SHP77 (cell line): ENCODE results near the gene CST3.
"Not testable (repeated sequence)": the region's sequence is repeated elsewhere in the genome, so short reads cannot be mapped to it uniquely, and the experiment has no call there.

ENCODE experiments used
- DNase-seq, 2 experiments: peaks; one replicate each; lab custom pipeline; 2025; lab: John Stamatoyannopoulos, UW

CST3 gene

GRCh38 chr20:23637282-23638221, at the start of gene CST3:
Gene CST3 (minus strand): TSS chr20:23637955. CDS start chr20:23637862, 93 bp downstream.
- peak; percentile 70 to 85 for DNase-seq

GRCh38 chr20:23686046-23686750, 48.4 kb upstream of the CST3 start:
- DNase-seq = no peak

GRCh38 chr20:23685529-23685896, 47.8 kb upstream of the CST3 start:
- DNase-seq = not testable (repeated sequence)

GRCh38 chr20:23684261-23684660, 46.5 kb upstream of the CST3 start:
- no peak for DNase-seq

GRCh38 chr20:23683807-23684206, 46.1 kb upstream of the CST3 start:
- no peak for DNase-seq

GRCh38 chr20:23683281-23683680, 45.5 kb upstream of the CST3 start:
- DNase-seq = no peak

- no peak for DNase-seq
Measured at GRCh38 chr20:23680146-23680545, 42.4 kb upstream of the CST3 start.

- no peak for DNase-seq
Measured at GRCh38 chr20:23679133-23680092, 41.7 kb upstream of the CST3 start.

- DNase-seq = no peak
Measured at GRCh38 chr20:23673209-23673608, 35.5 kb upstream of the CST3 start.

GRCh38 chr20:23672158-23672557, 34.4 kb upstream of the CST3 start:
- DNase-seq = no peak

GRCh38 chr20:23671479-23671878, 33.7 kb upstream of the CST3 start:
- DNase-seq = no peak

GRCh38 chr20:23670361-23670760, 32.6 kb upstream of the CST3 start:
- no peak for DNase-seq

- DNase-seq = no peak
Measured at GRCh38 chr20:23669866-23670265, 32.1 kb upstream of the CST3 start.

GRCh38 chr20:23669327-23669726, 31.6 kb upstream of the CST3 start:
- no peak for DNase-seq

- peak; percentile 59 to 76 for DNase-seq
Measured at GRCh38 chr20:23668477-23668951, 30.8 kb upstream of the CST3 start.

GRCh38 chr20:23667666-23668065, 29.9 kb upstream of the CST3 start:
- DNase-seq = no peak

- no peak for DNase-seq
Measured at GRCh38 chr20:23666698-23667097, 28.9 kb upstream of the CST3 start.

GRCh38 chr20:23666189-23666588, 28.4 kb upstream of the CST3 start:
- no peak for DNase-seq

- no peak for DNase-seq
Measured at GRCh38 chr20:23664954-23665353, 27.2 kb upstream of the CST3 start.

GRCh38 chr20:23664046-23664445, 26.3 kb upstream of the CST3 start:
- not testable (repeated sequence) for DNase-seq

- DNase-seq = no peak
Measured at GRCh38 chr20:23663180-23663579, 25.4 kb upstream of the CST3 start.
